GM18502 (cell line): ENCODE data around the gene SLC25A19.
A peak's percentile ranks its signal among the peaks of the same experiment; 100 is the strongest.
"Not testable (repeated sequence)": the region's sequence is repeated elsewhere in the genome, so short reads cannot be mapped to it uniquely, and the experiment has no call there.

Experiments used
- ATAC-seq: cut with Tn5 transposase; IDR thresholded peaks from one replicate; pipeline ENCODE4 v1.9.1; 2021; ENCODE audit warnings: mild to moderate bottlenecking; ENCODE audit not compliant: unreplicated experiment, poor library complexity

Gene SLC25A19

DNA sequence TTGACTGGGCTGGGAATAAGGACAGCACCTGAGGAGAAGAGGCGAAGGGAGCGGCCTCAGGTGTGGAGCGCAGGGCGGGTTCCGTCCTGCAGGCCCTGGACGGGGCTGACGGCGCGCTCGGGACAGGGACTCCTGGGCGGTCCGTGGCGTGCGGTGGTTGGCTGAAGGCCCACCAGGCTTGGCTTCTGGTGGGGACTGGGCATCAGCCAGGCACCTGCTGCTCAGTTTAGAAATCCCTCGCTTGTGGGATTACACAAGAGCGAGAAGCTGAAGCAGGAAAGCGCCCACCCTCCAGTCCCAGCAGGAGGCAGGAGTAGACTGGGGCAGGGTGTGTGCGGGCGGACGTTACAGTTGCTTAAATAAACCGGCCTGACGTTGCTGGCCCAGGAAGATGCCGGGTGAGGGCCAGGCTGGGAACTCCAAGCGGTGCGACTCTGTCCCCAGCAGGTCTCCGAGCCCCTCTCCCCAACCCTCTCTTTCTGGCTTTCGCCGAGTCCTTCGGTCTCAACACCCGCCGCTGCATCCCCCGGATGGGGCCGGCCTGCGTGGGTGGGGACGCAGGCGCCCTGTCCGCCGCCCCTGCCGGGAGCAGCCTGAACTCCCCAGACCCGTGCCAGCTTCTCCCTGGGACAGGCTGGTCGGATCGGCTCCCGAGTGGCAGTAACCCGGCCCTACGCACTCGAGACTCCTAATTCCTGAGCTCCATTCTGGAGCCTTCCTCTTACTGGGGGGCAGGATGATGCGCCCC is 18.8 kb downstream of the SLC25A19 start:
- ATAC-seq: peak; percentile 34

DNA sequence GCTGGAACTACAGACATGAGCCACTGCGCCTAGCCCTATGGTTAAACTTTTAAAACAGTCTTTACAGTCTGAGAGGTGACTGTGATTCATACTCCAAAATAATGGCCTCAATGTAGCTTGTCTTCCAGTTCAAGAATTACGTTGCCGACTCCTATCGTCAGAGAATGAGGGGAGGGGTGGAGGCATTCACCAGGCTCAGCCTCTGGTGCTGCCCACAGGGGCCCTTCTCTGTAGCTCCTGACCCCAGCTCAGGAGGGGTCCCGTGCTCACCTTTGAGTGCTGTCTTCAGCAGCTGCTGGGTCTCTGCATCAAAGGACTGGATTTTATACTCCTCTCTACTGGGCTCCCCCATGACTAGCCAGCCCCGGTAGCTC is 19.4 kb downstream of the SLC25A19 start:
- ATAC-seq: no peak

DNA sequence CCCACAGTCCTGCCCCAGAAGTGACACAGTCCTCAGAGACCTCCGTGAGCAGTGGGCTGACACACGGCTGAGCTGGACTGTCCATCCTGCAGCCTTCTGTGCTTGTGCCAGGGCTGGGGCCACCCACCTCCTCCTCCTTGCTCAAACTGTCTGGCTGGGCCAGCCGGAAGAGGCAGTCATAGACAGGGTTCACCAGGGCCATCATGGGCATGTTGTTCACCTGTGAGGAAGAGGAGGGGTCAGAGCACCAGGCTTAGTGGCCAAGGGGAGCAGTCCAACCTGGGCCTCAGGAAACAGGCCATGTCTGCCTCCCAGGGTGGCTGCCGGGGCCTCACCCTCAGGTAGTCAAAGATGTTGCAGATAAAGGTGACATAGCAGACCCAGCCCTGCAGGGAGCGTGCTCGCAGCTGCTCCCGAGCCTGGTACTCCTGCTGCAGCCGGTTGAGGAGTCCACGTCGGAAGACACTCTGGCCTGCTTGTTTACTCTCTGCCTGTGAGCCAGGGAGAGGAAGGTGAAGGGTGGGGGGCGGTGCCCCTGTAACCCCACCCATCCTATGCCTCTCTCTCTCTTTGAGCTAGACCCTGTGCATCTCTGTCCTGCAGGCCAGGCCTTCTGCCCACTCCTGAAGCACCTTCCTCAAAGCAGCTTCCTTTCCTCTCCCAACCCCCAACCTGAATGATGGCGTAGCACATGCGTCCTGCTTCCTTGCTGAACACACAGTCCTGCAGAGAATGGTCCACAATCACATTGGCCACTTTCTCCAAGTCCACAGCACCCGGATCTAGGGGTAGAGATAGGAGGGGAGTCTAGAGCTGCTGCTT is 21.6 kb downstream of the SLC25A19 start:
- ATAC-seq: no peak

DNA sequence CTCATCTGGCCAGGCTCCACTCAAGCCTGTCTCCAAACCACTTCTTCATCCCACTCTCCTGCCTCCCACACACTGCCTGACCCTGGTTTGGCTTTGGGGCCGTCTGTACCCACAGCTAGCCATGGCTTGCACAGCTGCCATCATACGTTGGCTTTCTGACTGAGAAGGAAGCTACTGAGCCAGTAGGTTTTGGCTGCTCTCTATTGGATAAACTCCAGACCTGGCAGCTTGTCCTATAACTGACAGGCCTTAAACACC is 22.2 kb downstream of the SLC25A19 start:
- no peak for ATAC-seq

DNA sequence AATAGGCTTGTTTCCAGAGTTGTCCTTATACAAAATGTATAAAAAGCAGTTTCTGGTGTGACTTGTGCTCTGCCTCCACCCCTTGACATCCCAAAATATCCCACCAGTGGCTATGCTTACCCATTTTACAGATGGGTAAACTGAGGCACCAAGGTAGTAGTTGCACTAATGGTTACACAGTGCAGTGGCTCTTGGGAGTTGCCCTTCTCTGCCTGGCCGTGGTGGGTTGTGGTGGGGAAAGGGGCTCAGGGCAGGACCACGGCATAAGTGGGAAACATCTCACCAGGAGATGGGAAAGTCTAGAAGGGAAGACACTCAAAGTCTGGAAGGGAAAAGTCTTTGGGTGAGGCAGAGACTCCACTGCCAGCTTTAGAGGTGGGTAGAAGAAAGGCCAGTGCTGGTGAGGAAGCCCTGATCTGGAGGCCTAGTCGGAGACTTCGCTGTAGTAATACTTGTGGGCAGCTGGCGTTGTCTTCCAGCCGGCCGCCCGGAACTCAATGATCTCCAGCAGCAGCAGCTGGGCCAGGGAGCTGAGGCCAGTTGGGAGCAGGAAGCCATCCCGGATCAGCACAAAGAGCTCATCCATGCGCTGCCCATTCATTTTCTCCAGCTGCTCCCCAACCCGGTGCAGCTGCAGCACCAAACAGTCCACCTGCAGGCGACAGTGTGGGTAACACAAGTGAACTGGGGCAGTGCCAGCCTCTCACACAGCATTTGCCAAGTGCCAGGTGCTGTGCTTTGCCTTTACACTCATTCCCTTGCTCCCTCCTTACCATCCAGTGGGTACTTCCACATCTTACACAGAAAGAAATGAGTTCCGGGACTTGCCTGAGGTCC is 22.7 kb downstream of the SLC25A19 start:
- no peak for ATAC-seq

DNA sequence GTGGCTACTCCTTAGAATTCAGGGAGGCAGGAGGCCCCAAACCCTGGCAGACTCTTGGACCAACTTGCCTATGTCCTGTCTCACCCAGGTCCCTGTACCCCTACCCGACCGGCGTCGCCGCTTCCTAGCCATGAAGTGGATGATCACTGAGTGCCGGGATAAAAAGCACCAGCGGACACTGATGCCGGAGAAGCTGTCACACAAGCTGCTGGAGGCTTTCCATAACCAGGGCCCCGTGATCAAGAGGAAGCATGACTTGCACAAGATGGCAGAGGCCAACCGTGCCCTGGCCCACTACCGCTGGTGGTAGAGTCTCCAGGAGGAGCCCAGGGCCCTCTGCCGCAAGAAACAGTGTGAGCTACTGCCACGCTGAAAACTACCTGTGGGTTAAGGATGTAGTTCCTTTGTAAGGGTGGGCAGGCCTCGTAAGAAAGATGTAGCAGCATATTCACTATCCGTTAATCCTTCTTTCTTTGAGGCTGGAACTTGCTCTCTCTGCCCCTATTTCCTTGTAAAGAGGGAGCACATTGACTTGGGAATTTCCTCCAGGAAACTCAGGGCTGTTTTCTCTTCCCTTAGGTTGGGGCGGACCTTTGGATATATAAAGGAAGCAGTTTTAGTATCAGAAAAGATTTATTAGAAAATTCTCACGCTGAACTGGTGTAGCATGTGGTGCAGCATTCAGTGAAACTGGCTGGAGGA is 23.5 kb downstream of the SLC25A19 start:
- no peak for ATAC-seq

DNA sequence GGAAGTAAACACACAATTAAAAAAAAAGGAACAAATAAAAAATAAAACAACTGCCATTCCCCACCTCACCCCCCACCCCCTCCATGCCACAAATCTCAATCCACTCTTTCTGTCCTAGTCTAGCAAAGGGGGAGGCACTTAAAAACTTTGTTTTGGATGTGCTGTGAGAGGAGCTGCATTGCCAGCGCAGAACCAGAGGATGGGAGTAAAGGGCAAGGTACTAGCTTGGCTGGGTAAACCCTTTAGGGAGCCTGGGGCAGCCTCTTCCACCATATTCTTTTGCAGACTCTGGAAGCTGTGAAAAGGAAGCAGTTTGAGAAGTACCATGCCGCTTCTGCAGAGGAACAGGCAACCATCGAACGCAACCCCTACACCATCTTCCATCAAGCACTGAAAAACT is 26.2 kb downstream of the SLC25A19 start:
- no peak for ATAC-seq

DNA sequence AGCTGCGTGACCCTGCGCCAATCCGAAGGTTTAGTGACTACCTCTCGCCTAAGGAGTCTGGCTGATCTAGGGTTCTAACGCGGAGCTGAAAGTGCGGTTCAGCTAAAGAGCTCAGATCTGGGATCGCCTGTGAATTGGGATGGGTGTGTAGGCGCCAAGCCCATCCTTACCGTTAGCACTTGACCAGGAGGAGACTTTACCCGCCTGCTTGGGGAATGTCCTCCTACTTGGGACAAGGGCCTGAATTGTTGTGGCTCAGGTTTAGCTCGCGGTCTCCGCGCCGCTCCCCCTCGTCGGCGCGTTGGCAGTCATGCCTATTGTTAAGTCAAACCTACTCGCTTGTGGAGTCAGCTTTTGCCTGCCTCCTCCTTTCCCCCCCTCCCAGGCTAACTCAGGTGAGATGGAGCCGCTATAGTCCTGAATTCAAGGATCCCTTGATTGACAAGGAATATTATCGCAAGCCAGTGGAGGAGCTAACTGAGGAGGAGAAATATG is 27.1 kb downstream of the SLC25A19 start:
- ATAC-seq: no peak

DNA sequence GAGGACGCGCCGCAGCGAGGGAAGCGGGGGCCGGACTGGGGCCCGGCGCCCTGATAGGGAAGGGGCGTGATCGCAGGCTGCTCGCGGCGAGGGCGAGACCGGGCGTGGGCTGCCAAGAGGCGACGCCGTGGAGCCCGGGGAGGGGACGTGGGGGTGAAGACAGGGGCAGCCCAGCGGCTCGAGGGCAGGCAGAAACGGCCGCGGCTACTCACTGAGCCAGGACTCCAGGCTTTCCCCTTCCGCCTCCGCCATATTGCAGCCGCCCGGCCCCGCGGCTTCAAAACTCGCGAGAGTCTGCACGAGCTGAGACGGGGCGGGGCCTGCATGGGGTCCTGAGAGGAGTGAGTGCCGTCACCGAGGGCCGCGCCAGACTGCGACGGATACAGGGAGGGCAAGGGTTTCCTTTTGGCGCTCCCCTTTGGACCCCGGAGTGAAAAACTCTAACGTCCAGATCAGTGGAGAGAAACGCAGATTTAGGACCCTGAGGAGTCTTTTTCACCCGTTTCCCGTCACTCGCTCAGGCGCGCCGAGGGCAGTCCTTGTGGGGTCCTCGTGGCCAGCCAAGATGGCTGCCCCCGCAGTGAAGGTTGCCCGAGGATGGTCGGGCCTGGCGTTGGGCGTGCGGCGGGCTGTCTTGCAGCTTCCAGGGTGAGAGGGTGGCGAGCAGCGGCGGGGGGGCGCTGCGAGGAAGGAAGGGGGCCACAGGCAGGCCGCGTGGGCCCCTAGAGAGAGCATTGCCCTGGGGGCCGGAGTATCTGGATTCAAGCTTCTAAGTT is 27.7 kb downstream of the SLC25A19 start, which contains the start of the genes GGA3 and MRPS7:
Gene GGA3 (minus strand): TSS at position 271 of the 776 bp plus-strand sequence. CDS start 19 bp downstream, at position 252.
Gene MRPS7 (plus strand): TSS at position 544 of the 776 bp plus-strand sequence. CDS start 22 bp downstream, at position 566.
- peak; percentile 85 for ATAC-seq

DNA sequence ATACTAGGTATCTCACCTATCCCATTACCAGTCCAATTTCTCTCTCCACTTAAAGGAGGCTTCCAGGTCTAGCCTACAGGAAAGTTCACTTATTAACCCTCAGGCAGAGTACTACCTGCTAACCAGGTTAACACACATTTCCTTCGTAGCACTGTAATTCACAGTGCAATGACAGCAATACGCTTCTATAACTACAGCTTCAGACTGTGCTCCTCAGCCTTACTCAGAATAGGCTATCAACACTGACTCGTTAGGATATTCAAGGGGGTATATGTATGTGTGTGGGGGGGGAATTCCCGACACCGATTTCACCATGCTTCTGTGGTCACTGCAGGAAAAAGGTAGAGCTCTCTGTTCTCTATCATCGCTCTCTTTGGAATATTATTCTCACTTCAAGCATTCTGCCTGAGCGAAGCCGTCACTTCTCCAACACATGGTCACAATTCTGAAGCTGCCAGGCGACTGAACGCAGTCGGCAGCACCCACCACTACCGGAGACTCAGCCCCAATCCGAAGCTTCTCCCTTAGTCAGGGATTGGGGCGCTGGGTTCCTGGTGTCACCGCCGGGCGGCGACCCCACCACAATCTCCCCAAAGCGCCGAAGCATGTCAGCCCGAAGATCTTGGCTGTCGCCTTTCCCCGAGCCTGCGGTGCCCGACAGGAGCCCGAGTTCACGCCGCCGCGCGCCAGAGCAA is 28.4 kb downstream of the SLC25A19 start:
- ATAC-seq: peak; percentile 24

DNA sequence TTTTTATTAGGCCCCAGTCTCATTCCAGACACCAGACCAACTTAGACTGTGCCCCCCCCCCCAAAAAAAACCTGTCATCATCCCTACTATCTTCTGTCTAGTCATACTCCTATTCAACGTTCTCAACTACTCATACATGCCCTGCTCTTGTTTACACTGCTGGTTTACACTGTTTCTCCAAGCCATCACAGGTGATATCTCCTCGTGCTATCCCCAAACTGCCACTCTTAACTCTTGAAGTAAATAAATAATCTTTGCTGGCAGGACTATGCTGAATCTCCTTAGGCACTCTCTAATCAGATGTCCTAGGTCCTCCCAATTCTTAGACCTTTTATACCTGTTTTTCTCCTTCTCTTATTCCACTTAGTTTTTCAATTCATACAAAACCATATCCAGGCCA is 32.0 kb downstream of the SLC25A19 start:
- not testable (repeated sequence) for ATAC-seq

DNA sequence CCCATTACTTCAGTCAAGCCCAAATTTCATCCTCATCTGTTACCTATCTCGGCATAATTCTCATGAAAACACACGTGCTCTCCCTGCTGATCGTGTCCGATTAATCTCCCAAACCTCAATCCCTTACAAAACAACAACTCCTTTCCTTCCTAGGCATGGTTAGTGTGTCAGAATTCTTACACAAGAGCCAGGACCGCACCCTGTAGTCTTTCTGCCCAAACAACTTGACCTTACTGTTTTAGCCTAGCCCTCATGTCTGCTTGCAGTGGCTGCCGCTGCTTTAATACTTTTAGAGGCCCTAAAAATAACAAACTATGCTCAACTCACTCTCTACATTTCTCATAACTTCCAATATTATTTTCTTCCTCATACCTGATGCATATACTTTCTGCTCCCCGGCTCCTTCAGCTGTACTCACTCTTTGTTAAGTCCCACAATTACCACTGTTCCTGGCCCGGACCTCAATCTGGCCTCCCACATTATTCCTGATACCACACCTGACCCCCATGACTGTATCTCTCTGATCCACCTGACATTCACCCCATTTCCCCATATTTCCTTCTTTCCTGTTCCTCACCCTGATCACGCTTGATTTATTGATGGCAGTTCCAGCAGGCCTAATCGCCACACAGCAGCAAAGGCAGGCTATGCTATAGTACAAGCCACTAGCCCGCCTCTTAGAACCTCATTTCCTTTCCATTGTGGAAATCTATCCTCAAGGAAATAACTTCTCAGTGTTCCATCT is 33.1 kb downstream of the SLC25A19 start:
- ATAC-seq: not testable (repeated sequence)

DNA sequence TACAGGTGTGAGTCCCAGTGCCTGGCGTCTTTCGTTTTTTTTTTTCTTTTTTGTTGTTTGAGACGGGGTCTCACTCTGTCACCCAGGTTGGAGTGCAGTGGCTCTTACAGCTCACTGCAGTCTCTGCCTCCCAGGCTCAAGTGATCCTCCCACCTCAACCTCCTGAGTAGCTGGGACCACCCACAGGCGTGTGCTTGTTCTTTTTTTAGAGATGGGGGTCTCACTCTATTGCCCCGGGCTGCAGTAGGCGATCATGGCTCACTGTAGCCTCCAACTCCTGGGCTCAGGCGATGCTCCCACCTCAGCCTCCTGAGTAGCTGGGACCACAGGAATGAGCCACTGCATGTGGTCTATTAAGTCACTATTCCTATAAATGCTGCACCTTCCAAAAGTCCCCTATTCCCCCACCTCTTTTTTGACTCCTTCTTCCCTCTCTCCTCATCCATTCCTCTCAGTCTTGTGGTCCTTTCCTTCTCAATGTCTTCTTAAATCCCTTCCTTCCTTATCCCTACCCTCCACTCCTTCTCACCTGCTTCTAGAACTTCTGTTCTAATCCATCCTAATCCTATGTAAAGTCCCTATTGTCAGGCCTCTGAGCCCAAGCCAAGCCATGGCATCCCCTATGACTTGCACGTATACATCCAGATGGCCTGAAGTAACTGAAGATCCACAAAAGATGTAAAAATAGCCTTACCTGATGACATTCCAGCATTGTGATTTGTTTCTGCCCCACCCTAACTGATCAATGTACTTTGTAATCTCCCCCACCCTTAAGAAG is 37.0 kb downstream of the SLC25A19 start:
- no peak for ATAC-seq

DNA sequence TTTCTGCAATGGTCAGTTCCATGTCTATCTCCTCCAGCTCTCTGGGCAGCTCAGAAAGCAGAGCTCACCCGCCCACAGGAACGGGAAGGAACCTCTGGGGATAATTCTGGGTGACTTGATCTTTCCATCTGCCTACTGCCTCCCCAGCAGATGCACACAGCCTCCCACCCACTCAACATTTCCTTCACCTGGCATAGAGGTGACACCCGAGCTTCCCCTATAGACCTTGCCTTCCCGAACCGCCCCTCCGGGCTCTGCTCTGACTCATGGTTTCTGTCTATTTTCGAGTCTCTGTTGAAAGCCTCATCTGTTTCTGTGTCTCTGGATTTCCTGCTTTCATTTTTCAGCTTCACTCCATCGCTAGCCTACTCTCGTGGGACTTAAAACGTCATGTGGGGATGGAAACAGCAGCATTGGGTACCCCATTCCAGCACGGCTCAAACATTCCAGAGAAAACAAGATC is 39.2 kb downstream of the SLC25A19 start:
- ATAC-seq: peak; percentile 88

DNA sequence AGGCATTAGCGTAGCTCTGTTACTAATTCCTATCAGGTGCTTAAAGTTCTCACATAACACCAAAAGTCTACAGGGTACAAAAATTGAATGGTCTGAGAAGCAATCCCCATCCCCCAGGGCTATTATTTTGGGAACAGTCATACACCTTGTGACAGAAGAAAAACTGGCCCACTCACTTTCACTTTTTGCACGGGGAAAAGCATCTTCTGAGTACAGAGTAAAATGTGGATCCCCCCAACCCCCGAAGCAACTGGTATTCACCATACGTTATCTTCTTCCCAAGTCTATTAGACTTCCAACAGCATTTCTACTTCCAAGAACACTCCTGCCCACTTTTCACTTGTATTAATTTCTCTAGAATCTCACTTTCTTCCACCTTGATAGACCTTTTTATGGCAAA is 39.7 kb downstream of the SLC25A19 start:
- ATAC-seq: no peak

DNA sequence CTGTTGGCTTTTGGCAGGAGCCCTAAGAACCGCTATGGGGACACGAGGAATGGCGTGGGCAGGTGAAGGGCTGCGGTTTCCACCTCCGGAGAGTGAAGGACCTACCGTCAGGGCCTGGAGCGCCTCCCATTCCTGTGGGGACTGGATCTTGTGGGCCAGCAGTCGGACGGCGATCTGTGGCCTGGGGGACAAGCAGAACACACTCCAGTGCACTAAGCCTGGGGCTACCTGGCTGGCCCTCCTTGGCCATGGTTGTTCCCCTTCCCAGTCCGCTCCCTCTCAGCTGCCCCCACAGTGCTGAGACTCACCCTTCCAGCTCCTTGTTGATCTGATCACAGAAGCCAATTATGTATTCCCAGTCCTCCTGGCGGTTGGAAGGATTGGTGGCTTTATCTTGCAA is 42.8 kb downstream of the SLC25A19 start:
- no peak for ATAC-seq

DNA sequence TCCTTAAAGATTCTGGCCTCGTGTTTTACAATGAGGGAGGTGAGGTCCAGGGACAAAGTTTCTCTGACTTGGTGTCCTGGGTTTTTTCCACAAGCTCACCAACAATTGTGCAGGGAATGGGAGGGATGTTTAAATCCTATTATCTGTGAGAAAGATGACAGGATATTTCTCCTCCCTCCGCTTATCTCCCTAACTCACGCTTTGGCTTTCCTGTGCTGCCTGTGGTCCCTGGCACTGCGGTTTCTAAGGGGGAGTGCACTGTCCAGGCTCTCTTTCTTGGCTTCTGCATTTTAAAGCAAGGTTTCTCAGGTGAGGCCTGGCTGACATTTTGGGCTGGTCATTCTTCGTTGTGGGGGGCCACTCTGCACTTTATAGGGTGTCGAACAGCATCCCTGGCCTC is 44.2 kb downstream of the SLC25A19 start:
- no peak for ATAC-seq
